Cardiac muscle cell (in vitro differentiated cells and primary cell): ENCODE data around the gene SDR42E2. TPM values are rescaled to one million over a fixed set of nuclear protein-coding genes. Genes with fewer than 3 reads are reported as not detected.
A peak's percentile ranks its signal among the peaks of the same experiment; 100 is the strongest.

Source experiments
- DNase-seq, 2 donors: peaks; one replicate each; pipeline versions ENCODE4 v3.0.0 to v3.0.0-alpha.2; 2010 to 2017; ENCODE audit warnings: low read depth in 1 of 2, low spot score in 1 of 2
- H3K27ac ChIP-seq: fragments of 200-600 bp; sonication (generic); 2 replicates; pipeline ENCODE4 v1.5.1; 2016
- H3K27me3 ChIP-seq: fragments of 200-600 bp; sonication (generic); 2 replicates; pipeline ENCODE4 v1.6.0; 2016; ENCODE audit warnings: control low read depth
- H3K36me3 ChIP-seq: fragments of 200-600 bp; sonication (generic); 2 replicates; pipeline ENCODE4 v1.5.1; 2016; ENCODE audit warnings: control low read depth
- H3K4me1 ChIP-seq: fragments of 200-600 bp; sonication (generic); 2 replicates; pipeline ENCODE4 v1.8.1; 2017; ENCODE audit warnings: low read depth, mild to moderate bottlenecking, mixed run types
- H3K4me3 ChIP-seq: fragments of 200-600 bp; sonication (generic); 2 replicates; pipeline ENCODE4 v1.5.1; 2016; ENCODE audit warnings: mild to moderate bottlenecking
- H3K9me3 ChIP-seq: fragments of 200-600 bp; sonication (generic); 2 replicates; pipeline ENCODE4 v1.5.1; 2017; ENCODE audit warnings: low read depth, mild to moderate bottlenecking, control low read depth
- CTCF ChIP-seq: IDR thresholded peaks from 2 replicates; pipeline ENCODE4 v1.5.1; 2012; ENCODE audit warnings: low read depth, mild to moderate bottlenecking, low read length
- polyA plus RNA-seq: library from polyadenylated mRNA; unstranded; fragments of >200 nt; fragmentation: Nextera tagmentation; extraction: Ambion mirVana; gene quantifications from 2 replicates; pipeline ENCODE4 v1.2.1, GENCODE V29; 2016
- total RNA-seq: library from RNA; depleted of rRNA; stranded (reverse); fragments of >200 nt; gene quantifications from 2 replicates; pipeline ENCODE4 v1.2.3, GENCODE V29; 2016

The SDR42E2 gene
- total and polyA plus RNA-seq, 2 experiments from 2014 or later: 0.06 TPM; not detected in 1

DNA sequence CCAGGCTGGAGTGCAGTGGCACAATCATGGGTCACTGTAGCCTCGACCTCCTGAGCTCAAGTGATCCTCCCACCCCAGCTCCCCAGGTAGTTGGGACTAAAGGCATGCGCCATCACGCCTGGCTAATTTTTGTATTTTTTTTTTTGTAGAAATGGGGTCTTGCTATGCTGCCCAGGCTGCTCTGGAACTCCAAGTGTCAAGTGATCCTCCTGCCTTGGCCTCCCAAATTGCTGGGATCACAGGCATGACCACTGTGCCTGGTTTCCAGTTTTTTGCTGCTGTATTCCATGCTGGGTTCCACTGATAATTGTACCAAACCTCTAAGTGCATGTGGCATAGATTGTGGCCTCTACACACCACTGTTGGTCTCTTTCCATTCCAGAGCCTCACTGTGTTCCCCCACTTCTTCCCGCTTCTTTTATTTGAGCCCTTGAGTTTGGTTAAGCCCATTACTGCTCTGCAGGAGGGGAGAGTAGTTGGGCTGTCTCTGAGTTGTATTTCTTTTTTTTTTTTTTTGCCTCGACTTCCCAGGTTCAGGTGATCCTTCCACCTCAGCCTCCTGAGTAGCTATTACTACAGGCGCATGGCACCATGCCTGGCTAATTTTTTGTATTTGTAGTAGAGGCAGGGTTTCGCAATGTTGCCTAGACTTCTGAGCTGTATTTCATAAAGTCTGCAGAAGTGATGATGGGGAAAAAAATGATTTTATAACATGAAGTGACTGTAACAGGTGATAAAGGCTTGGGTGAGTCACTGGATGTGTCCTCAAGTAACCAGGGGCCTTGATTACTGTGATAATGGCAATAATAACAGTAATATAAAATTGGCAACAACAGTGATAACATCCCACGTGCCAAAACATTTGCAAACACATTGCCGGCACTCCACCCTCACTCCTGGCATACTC is 73.8 kb downstream of the SDR42E2 start:
- no peak for TF ChIP-seq CTCF
- H3K4me1 ChIP-seq: peaks cover 7% of the 10 kb centered on the region
- H3K9me3 ChIP-seq: no peaks in the 10 kb centered on the region
- H3K36me3 ChIP-seq: no peaks in the 10 kb centered on the region
- H3K27ac ChIP-seq: no peak overlapping the region
- H3K27me3 ChIP-seq: no peaks in the 10 kb centered on the region
- no peak overlapping the region for H3K4me3 ChIP-seq
- DNase-seq: peak in 1 of 2 donors; percentile 48

- H3K4me3 ChIP-seq: no peak overlapping the region
These were observed 77.0 kb downstream of the SDR42E2 start for GRCh38 chr16:22239131-22239805.

GRCh38 chr16:22240023-22240710 is 77.9 kb downstream of the SDR42E2 start:
- no peak overlapping the region for H3K27ac ChIP-seq
- H3K4me3 ChIP-seq: no peak overlapping the region
- H3K36me3 ChIP-seq: no peaks in the 10 kb centered on the region

More at GRCh38 chr16:22239131-22239805, 77.0 kb downstream of the SDR42E2 start:
- Histone ChIP-seq H3K27me3 (no peaks in the 10 kb centered on the region), H3K4me1 (peaks cover 7% of the 10 kb centered on the region), H3K36me3 (no peaks in the 10 kb centered on the region), H3K27ac (peak overlapping the region; percentile 87), H3K9me3 (no peaks in the 10 kb centered on the region)
- TF ChIP-seq CTCF: no peak
- peak in 1 of 2 donors; percentile 49 for DNase-seq

More at GRCh38 chr16:22240023-22240710, 77.9 kb downstream of the SDR42E2 start:
- Histone ChIP-seq H3K9me3 (no peaks in the 10 kb centered on the region), H3K4me1 (peaks cover 7% of the 10 kb centered on the region), H3K27me3 (no peaks in the 10 kb centered on the region)
- DNase-seq: peak in 1 of 2 donors; percentile 71
- TF ChIP-seq CTCF: no peak

Other genes with a start within 250 kb of the SDR42E2 start
- gene UQCRC2, start 209.1 kb upstream of the SDR42E2 start, total RNA-seq: 248 and 286 TPM in 2 replicates
- 338 and 400 TPM in 2 replicates for gene UQCRC2, start 209.1 kb upstream of the SDR42E2 start, polyA plus RNA-seq
- gene PDZD9, start 161.4 kb upstream of the SDR42E2 start, total RNA-seq: not detected in 2 replicates
- 0.26 TPM in 1 of 2 replicates, not detected in the other for gene PDZD9, start 161.4 kb upstream of the SDR42E2 start, polyA plus RNA-seq
- 14.5 and 14.7 TPM in 2 replicates for gene MOSMO, start 154.4 kb upstream of the SDR42E2 start, total RNA-seq
- gene MOSMO, start 154.4 kb upstream of the SDR42E2 start, polyA plus RNA-seq: 6.3 and 7.0 TPM in 2 replicates
- 0.24 TPM in 1 of 2 replicates, not detected in the other for gene VWA3A, start 70.0 kb upstream of the SDR42E2 start, total RNA-seq
- 0.10 and 0.16 TPM in 2 replicates for gene VWA3A, start 70.0 kb upstream of the SDR42E2 start, polyA plus RNA-seq
- 25.9 and 26.1 TPM in 2 replicates for gene EEF2K, start 43.8 kb downstream of the SDR42E2 start, total RNA-seq
- 16.1 and 18.6 TPM in 2 replicates for gene EEF2K, start 43.8 kb downstream of the SDR42E2 start, polyA plus RNA-seq
- 43.5 and 65.3 TPM in 2 replicates for gene POLR3E, start 134.9 kb downstream of the SDR42E2 start, total RNA-seq
- 24.9 and 30.4 TPM in 2 replicates for gene POLR3E, start 134.9 kb downstream of the SDR42E2 start, polyA plus RNA-seq
- gene CDR2, start 212.1 kb downstream of the SDR42E2 start, total RNA-seq: 7.4 and 10.7 TPM in 2 replicates
- gene CDR2, start 212.1 kb downstream of the SDR42E2 start, polyA plus RNA-seq: 7.5 and 9.7 TPM in 2 replicates